Measurements from ENCODE around the gene SULT6B1. TPM values are rescaled to one million over a fixed set of nuclear protein-coding genes. Genes with fewer than 3 reads are reported as not detected.

The SULT6B1 gene
- total RNA-seq, 2 experiments from 2014 or later = not detected

DNA sequence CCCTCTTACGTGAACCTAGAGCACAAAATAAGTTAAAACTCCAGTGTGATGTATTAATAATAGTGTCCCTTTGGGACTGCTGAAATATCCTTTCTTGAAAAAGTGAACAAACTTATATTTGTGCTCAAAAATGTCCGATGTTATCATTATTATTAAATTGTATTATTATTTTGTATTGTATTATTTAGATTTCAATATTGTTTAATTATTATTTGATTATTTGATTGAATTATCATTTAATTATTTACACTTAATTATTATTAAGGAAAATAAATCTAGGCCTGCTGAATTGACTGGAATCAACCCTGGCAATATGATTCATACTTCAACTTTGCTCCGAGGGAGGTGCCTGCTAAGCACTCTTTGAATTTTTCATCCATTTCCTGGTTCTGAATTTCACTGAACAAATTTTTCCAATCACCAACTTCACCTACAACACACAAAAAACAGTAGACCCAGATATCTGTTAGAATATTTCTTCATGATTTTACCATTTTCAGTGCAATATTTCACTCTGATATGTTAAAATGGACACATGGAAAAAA lies 20.8 kb downstream of the SULT6B1 start:
- no peak overlapping the region for H3K4me3 Mint-ChIP-seq
- intact Hi-C loops (cut with micrococcal nuclease) = loop anchor here (2.0 to 10.0 kb wide), 4 partner anchors 29 to 370 kb away; partner anchors contain the start of gene CEBPZOS
- no peaks in the 10 kb centered on the region for H3K27me3 Mint-ChIP-seq
- POLR2A ChIA-PET = no interaction called here
- DNase-seq = no peak
- H3K36me3 Mint-ChIP-seq = peaks cover 6% of the 10 kb centered on the region
- peaks cover 2% of the 10 kb centered on the region for H3K4me1 Mint-ChIP-seq (ENCODE audit: low read depth)
- H3K9me3 Mint-ChIP-seq = peaks cover 12% of the 10 kb centered on the region
- CTCF ChIA-PET = interaction anchor here (0.6 to 2.2 kb wide), 8 partner anchors 9 to 710 kb away, joined by 3 to 8 read pairs (median 4); no protein-coding TSS in a partner anchor
- H3K27ac Mint-ChIP-seq = no peak overlapping the region

DNA sequence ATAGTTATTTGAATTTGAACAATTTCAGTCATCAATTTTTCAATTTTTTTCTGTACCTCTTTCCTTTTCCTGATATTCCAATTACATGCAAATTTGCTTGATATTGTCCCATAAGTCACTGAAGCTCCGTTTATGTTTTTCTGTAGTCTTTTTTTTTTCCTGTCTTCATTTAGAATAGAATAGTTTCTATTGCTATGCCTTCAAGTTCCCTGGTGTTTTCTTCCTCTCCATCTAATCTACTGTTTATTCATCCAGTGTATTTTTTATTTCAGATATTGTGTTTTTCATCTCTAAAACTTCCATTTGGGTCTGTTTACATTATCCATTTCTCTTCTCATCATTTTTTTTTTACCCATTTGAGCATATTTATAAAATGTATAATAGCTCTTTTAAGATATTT lies 23.7 kb downstream of the SULT6B1 start:
- CTCF ChIA-PET = no interaction called here
- H3K36me3 Mint-ChIP-seq = peaks cover 6% of the 10 kb centered on the region

DNA sequence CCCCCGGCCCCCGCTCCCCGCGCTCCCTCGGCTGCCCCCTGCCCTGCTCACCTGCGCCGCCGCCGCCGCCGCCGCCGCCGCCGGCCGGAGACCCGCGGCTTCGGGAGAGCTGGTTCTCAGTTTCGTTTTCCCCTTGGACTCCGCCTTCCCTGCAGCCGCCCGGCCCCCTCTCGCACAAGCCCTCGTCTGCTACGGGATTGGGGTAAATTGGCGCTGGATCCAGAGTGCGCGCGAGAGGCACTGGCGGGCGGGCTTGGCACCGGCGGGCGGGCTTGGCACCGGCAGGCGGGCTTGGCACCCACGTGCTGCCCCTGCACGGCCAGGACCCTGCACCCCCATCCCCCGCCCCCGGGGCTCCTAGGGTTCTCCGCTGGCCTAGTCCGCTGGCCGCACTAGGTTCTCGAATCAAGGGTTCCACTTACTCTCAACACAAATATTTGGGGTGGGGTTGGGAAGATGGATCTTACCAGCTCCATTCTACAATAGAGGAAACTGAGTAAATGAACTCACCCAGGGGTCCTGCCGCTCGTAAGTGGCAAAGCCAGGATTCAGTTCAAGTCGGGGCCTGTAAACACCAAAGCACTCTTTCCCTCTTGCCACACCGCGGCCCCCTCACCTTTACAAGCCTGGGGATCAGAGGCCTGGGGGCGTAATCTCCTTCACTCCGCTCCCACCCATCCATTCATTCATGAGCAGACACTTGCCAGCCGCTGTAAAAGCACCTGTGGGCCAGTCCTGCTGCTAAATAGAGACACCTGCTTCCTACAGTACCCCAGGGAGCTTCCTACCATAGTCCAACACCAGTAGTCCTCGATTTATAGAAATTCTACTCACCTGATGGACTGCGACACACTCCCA lies 31.4 kb downstream of the SULT6B1 start, which contains the start of gene EIF2AK2:
TSS of gene EIF2AK2 (minus strand) at position 124 of the 858 bp plus-strand sequence. CDS start 9,174 bp downstream, outside the sequence.
- Mint-ChIP-seq H3K36me3 (peaks cover 18% of the 10 kb centered on the region), H3K27ac (peak within 1 kb of the TSS; percentile 74), H3K27me3 (no peaks in the 10 kb centered on the region), H3K4me3 (peak within 1 kb of the TSS; percentile 80), H3K9me3 (no peaks in the 10 kb centered on the region), H3K4me1 (ENCODE audit: low read depth) (peaks cover 34% of the 10 kb centered on the region)
- DNase-seq = peak; percentile 88
- POLR2A ChIA-PET = interaction anchor here (1.0 to 1.7 kb wide), 5 partner anchors 11 to 75 kb away, joined by 3 to 7 read pairs (median 3); partner anchors contain the start of genes CEBPZ and NDUFAF7
- intact Hi-C loops (cut with micrococcal nuclease) = loop anchor here (2.0 to 5.0 kb wide), 4 partner anchors 40 to 715 kb away; partner anchors contain the start of genes CEBPZOS, PRKD3 and STRN
- CTCF ChIA-PET = interaction anchor here (0.9 to 1.4 kb wide), 2 partner anchors 11 to 12 kb away, joined by 3 read pairs; no protein-coding TSS in a partner anchor

More for the DNA sequence above, 23.7 kb downstream of the SULT6B1 start:
- DNase-seq = no peak
- Mint-ChIP-seq H3K27me3 (no peaks in the 10 kb centered on the region), H3K27ac (no peak overlapping the region), H3K9me3 (peaks cover 12% of the 10 kb centered on the region), H3K4me3 (no peak overlapping the region), H3K4me1 (ENCODE audit: low read depth) (peaks cover 2% of the 10 kb centered on the region)
- POLR2A ChIA-PET = no interaction called here
- intact Hi-C loops (cut with micrococcal nuclease) = loop anchor here (5.0 to 10.0 kb wide), 3 partner anchors 210 to 373 kb away; no protein-coding TSS in a partner anchor

DNA sequence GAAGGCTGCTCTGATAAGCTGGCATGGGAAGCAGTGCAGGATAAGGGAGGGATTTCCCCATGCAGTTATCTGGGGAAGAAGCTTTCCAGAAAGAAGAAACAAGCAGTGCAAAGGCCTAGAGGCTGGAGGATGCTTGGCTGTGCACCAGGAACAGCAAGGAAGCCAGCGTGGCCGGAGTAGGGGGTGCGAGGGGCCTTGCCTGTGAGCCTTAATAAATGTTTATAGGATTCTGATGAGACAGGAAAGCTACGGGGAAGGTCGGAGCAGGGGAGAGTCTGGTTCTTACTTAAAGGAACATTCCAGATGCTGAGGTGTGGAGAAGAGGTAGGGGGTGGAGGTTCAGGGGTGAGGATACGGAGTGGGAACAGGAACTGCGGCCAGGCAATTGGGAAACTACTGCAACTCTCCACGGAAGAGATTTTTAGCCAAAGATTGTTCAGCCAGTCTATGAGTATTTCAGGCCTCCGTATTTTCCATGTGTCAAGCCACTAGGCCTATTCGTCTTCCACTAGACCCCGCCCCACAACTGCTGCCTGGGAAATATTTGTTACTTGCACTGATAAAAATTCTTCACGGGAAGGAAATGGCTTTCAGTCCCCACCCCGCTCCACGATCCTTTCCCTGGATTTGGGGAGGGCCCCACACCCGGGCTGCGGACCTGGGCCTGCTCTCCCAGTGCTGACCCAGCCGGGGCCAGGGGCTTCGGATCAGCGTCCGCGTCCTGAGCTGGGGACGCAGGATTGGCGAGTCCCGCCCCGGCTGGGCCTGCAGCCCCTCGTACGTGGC lies 32.2 kb downstream of the SULT6B1 start:
- ChIA-PET CTCF (interaction anchor here (0.6 to 1.4 kb wide), 4 partner anchors 10 to 1354 kb away, joined by 3 to 4 read pairs (median 3); no protein-coding TSS in a partner anchor), POLR2A (interaction anchor here (1.0 to 1.7 kb wide), 5 partner anchors 10 to 75 kb away, joined by 3 to 7 read pairs (median 3); partner anchors contain the start of genes CEBPZ and NDUFAF7)
- Mint-ChIP-seq H3K4me3 (peak overlapping the region; percentile 80), H3K27ac (peak overlapping the region; percentile 66), H3K27me3 (no peaks in the 10 kb centered on the region), H3K36me3 (peaks cover 22% of the 10 kb centered on the region), H3K9me3 (no peaks in the 10 kb centered on the region), H3K4me1 (ENCODE audit: low read depth) (peaks cover 40% of the 10 kb centered on the region)
- intact Hi-C loops (cut with micrococcal nuclease) = loop anchor here (2.0 to 5.0 kb wide), 4 partner anchors 41 to 716 kb away; partner anchors contain the start of genes CEBPZOS, PRKD3 and STRN
- peak; percentile 50 for DNase-seq

DNA sequence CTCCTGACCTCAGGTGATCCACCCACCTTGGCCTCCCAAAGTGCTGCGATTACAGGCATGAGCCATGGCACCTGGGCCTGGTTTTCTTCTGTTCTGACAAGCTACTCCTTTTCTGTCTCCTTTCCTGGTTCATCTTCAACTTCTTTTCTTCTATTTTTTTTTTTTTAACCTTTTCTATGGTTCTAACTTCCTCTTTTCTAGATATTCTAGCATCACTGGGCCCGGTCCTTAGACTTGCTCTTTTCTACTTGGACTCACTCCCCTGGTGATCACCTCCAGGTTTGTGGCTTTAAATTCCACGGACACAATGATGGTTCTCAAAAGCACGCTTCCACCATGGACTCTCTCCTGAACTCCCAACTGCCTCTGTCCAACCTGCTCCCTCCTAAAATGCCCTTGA lies 33.7 kb downstream of the SULT6B1 start:
- Mint-ChIP-seq H3K4me1 (ENCODE audit: low read depth) (peaks cover 53% of the 10 kb centered on the region), H3K9me3 (no peaks in the 10 kb centered on the region)
- CTCF ChIA-PET = interaction anchor here (1.1 kb wide), 1 partner anchor 14 kb away, joined by 4 read pairs; no protein-coding TSS in a partner anchor

DNA sequence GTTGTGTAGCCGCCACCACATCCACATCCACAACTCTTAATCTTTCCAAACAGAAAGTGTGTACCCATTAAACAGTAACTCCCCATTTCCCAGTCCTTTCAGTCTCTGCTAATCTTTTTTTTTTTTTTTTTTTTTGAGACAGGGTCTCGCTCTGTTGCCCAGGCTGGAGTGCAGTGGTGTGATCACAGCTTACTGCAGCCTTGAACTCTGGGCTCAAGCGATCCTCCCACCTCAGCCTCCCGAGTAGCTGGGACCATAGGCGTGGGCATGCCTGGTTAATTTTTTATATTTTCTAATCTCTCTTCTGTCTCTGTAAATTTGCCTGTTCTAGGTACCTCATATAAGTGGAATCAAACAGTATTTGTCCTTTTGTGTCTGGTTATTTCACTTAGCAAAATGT lies 35.2 kb downstream of the SULT6B1 start:
- DNase-seq = no peak
- intact Hi-C loops (cut with micrococcal nuclease) = no loop called here
- Mint-ChIP-seq H3K9me3 (no peaks in the 10 kb centered on the region), H3K27ac (no peak overlapping the region), H3K4me1 (ENCODE audit: low read depth) (peaks cover 56% of the 10 kb centered on the region), H3K4me3 (no peak overlapping the region), H3K36me3 (peaks cover 28% of the 10 kb centered on the region), H3K27me3 (no peaks in the 10 kb centered on the region)
- ChIA-PET POLR2A (no interaction called here), CTCF (no interaction called here)

More for the DNA sequence above, 33.7 kb downstream of the SULT6B1 start:
- Mint-ChIP-seq H3K36me3 (peaks cover 22% of the 10 kb centered on the region), H3K4me3 (no peak overlapping the region), H3K27ac (no peak overlapping the region), H3K27me3 (no peaks in the 10 kb centered on the region)
- DNase-seq = no peak
- POLR2A ChIA-PET = interaction anchor here (0.6 kb wide), 1 partner anchor 42 kb away, joined by 3 read pairs; no protein-coding TSS in a partner anchor
- intact Hi-C loops (cut with micrococcal nuclease) = loop anchor here (5.0 kb wide), 3 partner anchors 168 to 718 kb away; partner anchors contain the start of genes PRKD3 and STRN

DNA sequence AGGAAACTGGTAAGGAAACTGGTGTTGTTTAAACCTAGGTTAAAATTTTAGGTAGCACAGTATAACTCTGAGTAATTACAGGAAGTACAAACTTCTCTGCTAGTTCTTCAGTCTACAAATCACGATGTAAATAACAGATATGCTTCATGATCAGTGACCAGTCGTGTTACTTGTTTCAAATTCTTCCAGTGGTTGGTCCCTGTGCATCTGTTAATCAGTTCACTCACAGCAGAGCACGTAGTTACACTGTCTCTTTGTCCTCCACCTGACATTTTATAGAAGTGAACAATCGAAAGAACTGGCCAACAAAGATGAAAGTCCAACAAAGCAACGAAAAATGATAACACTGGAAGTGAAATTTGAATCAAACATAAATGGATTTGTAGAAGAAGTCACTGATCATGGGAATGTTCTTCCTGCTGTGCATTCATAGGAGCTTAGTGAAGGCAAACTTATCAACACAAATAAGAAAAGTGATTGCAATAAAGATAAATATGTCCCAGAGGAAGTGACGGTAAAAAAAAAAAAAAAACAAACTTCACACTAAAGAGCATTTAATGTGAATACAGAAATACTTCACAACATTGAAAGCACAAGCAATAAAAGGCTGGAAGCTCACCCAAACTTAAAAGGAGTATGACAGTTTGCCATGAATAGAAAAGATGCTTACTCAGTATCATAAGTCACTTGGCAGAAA lies 38.7 kb downstream of the SULT6B1 start:
- POLR2A ChIA-PET = no interaction called here
- peaks cover 40% of the 10 kb centered on the region for H3K36me3 Mint-ChIP-seq
- H3K4me1 Mint-ChIP-seq (ENCODE audit: low read depth) = peaks cover 35% of the 10 kb centered on the region
- H3K9me3 Mint-ChIP-seq = no peaks in the 10 kb centered on the region
- H3K27me3 Mint-ChIP-seq = no peaks in the 10 kb centered on the region
- DNase-seq = no peak
- H3K27ac Mint-ChIP-seq = peak overlapping the region; percentile 77
- intact Hi-C loops (cut with micrococcal nuclease) = no loop called here
- CTCF ChIA-PET = no interaction called here
- H3K4me3 Mint-ChIP-seq = peak overlapping the region; percentile 50

DNA sequence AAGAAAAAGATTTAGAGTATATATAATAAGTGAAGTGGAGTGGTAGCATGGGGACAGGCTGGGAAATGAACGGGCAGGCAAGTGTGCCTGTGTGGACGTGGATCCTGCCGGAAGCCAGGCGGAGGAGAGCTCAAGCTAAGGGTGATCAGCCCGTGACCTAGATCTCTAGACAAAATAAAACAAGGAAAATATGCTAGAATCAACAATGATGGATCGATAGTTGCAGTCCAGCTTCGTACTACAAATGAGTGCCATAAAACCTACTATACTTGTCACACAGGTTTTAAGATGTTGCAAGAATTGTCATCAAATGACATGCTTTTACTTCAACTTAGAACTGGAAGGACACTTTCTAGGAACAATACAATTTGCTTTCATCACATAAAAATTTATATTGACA lies 40.1 kb downstream of the SULT6B1 start:
- Mint-ChIP-seq H3K27ac (no peak overlapping the region), H3K36me3 (peaks cover 37% of the 10 kb centered on the region), H3K27me3 (no peaks in the 10 kb centered on the region), H3K4me1 (ENCODE audit: low read depth) (peaks cover 29% of the 10 kb centered on the region), H3K9me3 (no peaks in the 10 kb centered on the region), H3K4me3 (no peak overlapping the region)
- intact Hi-C loops (cut with micrococcal nuclease) = no loop called here
- CTCF ChIA-PET = interaction anchor here (0.6 kb wide), 1 partner anchor 103 kb away, joined by 3 read pairs; no protein-coding TSS in a partner anchor
- POLR2A ChIA-PET = no interaction called here
- DNase-seq = no peak

DNA sequence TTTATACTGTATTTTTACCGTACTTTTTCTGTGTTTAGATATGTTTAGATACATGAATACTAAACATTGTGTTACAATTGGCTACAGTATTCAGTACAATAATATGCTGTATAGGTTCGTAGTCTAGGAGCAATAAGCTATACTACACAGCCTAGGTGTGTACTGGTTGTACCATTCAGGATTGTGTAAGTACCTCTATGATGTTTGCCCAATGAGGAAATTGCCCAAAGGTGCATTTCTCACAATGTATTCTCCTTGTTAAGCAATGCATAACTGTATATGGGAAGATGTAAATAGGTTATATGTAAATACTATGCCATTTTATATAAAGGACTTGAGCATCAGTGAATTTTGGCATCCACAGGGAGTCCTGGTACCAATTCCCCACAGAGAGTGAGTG lies 42.4 kb downstream of the SULT6B1 start:
- no peak overlapping the region for H3K27ac Mint-ChIP-seq

DNA sequence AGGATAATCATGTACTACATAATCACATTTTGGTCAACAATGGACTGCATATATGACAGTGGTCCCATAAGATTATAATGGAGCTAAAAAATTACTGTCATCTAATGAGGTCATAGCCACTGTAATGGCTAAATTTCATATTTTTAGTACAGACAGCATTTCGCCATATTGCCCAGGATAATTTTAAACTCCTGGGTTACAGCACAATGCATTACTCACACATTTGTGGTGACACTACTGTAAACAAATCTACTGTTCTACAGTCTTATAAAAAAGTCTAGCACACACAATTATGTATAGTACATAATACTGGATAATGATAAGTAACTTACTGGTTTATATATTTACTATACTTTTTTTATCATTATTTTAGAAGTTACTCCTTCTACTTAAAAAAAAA lies 44.5 kb downstream of the SULT6B1 start:
- no peak for DNase-seq
- no peak overlapping the region for H3K27ac Mint-ChIP-seq
- POLR2A ChIA-PET = no interaction called here
- peaks cover 43% of the 10 kb centered on the region for H3K36me3 Mint-ChIP-seq
- H3K9me3 Mint-ChIP-seq = no peaks in the 10 kb centered on the region
- H3K27me3 Mint-ChIP-seq = no peaks in the 10 kb centered on the region
- peaks cover 7% of the 10 kb centered on the region for H3K4me1 Mint-ChIP-seq (ENCODE audit: low read depth)
- intact Hi-C loops (cut with micrococcal nuclease) = no loop called here
- no peak overlapping the region for H3K4me3 Mint-ChIP-seq
- CTCF ChIA-PET = no interaction called here

More for the DNA sequence above, 42.4 kb downstream of the SULT6B1 start:
- ChIA-PET POLR2A (interaction anchor here (1.2 kb wide), 1 partner anchor 11 kb away, joined by 3 read pairs; the partner anchor contains the start of gene EIF2AK2), CTCF (interaction anchor here (1.0 kb wide), 2 partner anchors 11 to 23 kb away, joined by 3 read pairs; partner anchors contain the start of gene EIF2AK2)
- Mint-ChIP-seq H3K36me3 (peaks cover 31% of the 10 kb centered on the region), H3K9me3 (no peaks in the 10 kb centered on the region), H3K4me1 (ENCODE audit: low read depth) (peaks cover 16% of the 10 kb centered on the region), H3K27me3 (no peaks in the 10 kb centered on the region), H3K4me3 (no peak overlapping the region)
- intact Hi-C loops (cut with micrococcal nuclease) = no loop called here
- DNase-seq = no peak

DNA sequence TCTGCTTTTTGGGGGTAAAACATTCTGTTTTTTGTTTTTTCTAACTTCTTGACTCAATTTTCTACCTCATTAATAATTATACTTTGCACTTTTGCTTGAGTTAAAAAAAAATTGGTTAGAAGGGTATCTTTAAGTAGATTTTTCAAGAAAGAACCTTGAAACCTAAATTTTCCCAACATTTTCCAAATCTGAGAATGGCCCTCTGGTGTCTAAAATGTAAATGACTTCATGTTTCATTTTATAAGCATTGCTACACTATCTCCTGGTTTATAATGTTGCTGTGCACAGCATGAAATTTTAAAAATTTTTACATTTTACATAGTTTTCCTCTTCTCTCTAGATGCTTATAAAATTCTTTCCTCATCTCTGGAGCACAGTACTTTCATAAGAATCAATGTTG lies 45.9 kb downstream of the SULT6B1 start:
- CTCF ChIA-PET = no interaction called here
- H3K9me3 Mint-ChIP-seq = no peaks in the 10 kb centered on the region
- peaks cover 38% of the 10 kb centered on the region for H3K36me3 Mint-ChIP-seq
- H3K4me3 Mint-ChIP-seq = no peak overlapping the region
- POLR2A ChIA-PET = interaction anchor here (0.9 kb wide), 1 partner anchor 38 kb away, joined by 3 read pairs; no protein-coding TSS in a partner anchor
- no peak for DNase-seq
- intact Hi-C loops (cut with micrococcal nuclease) = no loop called here
- peaks cover 6% of the 10 kb centered on the region for H3K4me1 Mint-ChIP-seq (ENCODE audit: low read depth)
- H3K27me3 Mint-ChIP-seq = no peaks in the 10 kb centered on the region
- no peak overlapping the region for H3K27ac Mint-ChIP-seq

Measured in activated CD4-positive, alpha-beta memory T cell treated with anti-CD3 and anti-CD28 coated beads for 36 hours (primary cell).